Immature natural killer cell (primary cell): ENCODE data around the gene CNR2. TPM values are rescaled to one million over a fixed set of nuclear protein-coding genes. Genes with fewer than 3 reads are reported as not detected.
A peak's percentile ranks its signal among the peaks of the same experiment; 100 is the strongest.
"Not testable (repeated sequence)": the region's sequence is repeated elsewhere in the genome, so short reads cannot be mapped to it uniquely, and the experiment has no call there.

Source experiments
- DNase-seq, 3 donors: peaks; one replicate each; pipeline ENCODE4 v3.0.0; 2022; ENCODE audit warnings: mixed read lengths in 1 of 3
- H3K27ac Mint-ChIP-seq, 6 donors: one replicate each; pipeline ENCODE4 v1.8.0; 2020; ENCODE audit warnings: mixed read lengths in 6 of 6, mild to moderate bottlenecking in 5 of 6, inconsistent platforms in 4 of 6, moderate library complexity in 3 of 6
- H3K27me3 Mint-ChIP-seq, 3 donors: one replicate each; pipeline ENCODE4 v1.8.0; 2020 to 2021; ENCODE audit warnings: low read depth in 3 of 3, mild to moderate bottlenecking in 3 of 3, mixed read lengths in 3 of 3, moderate library complexity in 3 of 3, inconsistent platforms in 1 of 3
- H3K36me3 Mint-ChIP-seq, 3 donors: one replicate each; pipeline ENCODE4 v1.8.0; 2020; ENCODE audit warnings: mixed read lengths in 3 of 3, inconsistent platforms in 2 of 3, mild to moderate bottlenecking in 2 of 3
- H3K4me1 Mint-ChIP-seq, 2 donors: one replicate each; pipeline ENCODE4 v1.8.0; 2020; ENCODE audit warnings: inconsistent platforms in 2 of 2, mild to moderate bottlenecking in 2 of 2, mixed read lengths in 2 of 2, moderate library complexity in 1 of 2
- H3K4me3 Mint-ChIP-seq, 5 donors: one replicate each; pipeline ENCODE4 v1.8.0; 2020; ENCODE audit warnings: mild to moderate bottlenecking in 5 of 5, mixed read lengths in 5 of 5, inconsistent platforms in 3 of 5, moderate library complexity in 3 of 5
- H3K9me3 Mint-ChIP-seq, 6 donors: one replicate each; pipeline ENCODE4 v1.8.0; 2020; ENCODE audit warnings: mild to moderate bottlenecking in 6 of 6, mixed read lengths in 6 of 6, inconsistent platforms in 4 of 6, moderate library complexity in 3 of 6
- polyA plus RNA-seq, 3 donors: library from polyadenylated mRNA; unstranded; fragments of 300-500 nt; fragmentation: Illumina TruSeq; gene quantifications; one replicate each; pipeline ENCODE4 v1.2.3, GENCODE V29; 2021

Gene CNR2
- polyA plus RNA-seq, 3 donors from 2014 or later: 7.4 to 10.7 (median 9.5) TPM

DNA sequence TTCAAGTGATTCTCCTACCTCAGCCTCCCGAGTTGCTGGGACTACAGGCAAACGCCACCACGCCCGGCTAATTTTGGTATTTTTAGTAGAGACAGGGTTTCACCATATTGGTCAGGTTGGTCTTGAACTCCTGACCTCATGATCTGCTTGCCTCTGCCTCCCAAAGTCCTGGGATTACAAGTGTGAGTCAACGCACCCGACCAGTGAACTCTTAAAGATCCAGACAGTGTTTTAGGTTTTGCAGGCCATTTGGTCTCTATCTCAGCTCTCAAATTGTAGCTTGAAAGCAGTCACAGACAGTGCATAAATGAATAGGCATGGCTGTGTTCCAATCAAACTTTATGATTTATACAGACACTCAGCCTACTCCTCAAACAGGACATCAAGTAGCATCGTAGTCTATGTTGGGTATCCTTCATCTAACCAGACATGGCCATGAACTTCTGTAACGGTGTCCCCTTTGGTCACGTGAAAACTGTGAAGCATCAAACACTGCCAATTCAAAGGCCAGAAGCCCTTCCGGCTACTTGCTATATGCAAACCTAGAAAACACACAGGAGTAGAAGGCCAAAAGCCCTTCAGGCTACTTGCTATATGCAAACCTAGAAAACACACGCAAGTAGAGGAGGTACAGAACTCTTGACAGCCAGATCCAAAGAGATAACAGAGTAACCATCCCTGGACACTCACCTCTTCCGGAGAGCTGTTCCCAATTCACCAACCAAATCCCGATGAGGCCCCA lies 48.2 kb downstream of the CNR2 start:
- Mint-ChIP-seq H3K27ac (peak overlapping the region in 1 of 6 donors; percentile 72), H3K27me3 (peaks cover 2 to 4% (median 3%) of the 10 kb centered on the region in 3 donors), H3K4me1 (peaks cover 31 to 36% of the 10 kb centered on the region in 2 donors), H3K4me3 (peak overlapping the region in 1 of 5 donors; percentile 55), H3K9me3 (no peaks in the 10 kb centered on the region), H3K36me3 (peaks cover 4 to 18% (median 8%) of the 10 kb centered on the region in 3 donors)
- no peak for DNase-seq

DNA sequence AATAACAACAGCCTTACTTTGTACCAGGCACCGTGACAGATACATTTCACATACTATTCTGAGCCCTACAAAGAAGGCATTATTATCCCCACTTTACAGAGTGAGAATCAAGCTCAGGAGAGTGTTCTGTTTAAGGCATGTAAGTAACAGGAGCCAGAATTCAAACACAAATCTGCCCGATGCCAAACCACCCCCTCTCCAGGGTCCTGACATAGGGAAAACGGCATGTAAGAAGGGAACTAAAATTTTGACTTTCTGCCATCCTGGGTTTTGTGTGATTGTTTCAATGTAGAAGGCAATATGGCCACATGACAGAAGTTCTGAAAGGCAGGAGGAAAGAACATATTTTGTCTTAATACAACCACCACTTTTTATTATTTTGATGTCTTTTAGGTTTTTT lies 50.5 kb downstream of the CNR2 start:
- H3K9me3 Mint-ChIP-seq: no peaks in the 10 kb centered on the region
- H3K27ac Mint-ChIP-seq: no peak overlapping the region
- no peaks in the 10 kb centered on the region for H3K27me3 Mint-ChIP-seq
- no peak for DNase-seq
- H3K36me3 Mint-ChIP-seq: peaks cover 9 to 29% (median 13%) of the 10 kb centered on the region in 3 donors
- H3K4me3 Mint-ChIP-seq: no peak overlapping the region
- peaks cover 22 to 24% of the 10 kb centered on the region in 2 donors for H3K4me1 Mint-ChIP-seq

DNA sequence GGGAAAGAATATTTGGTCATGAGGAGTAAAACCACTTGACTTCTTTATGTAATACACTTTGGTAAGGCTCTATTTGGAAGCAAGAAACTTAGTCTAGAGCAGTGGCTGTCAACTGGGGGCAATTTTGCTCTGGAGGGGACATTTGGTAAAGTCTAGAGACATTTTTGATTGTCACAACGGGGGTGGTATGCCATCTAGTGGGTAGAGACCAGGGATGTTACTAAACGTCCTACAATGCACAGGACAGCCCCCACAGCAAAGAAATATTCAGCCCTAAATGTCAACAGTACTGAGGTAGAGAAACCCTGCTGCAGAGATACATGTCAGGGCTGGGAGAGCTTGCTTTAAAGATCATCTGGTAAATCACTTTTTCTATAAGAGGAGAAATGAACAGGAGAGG lies 58.6 kb downstream of the CNR2 start:
- H3K9me3 Mint-ChIP-seq: no peaks in the 10 kb centered on the region
- H3K27me3 Mint-ChIP-seq: no peaks in the 10 kb centered on the region
- H3K36me3 Mint-ChIP-seq: peaks cover 12 to 35% (median 15%) of the 10 kb centered on the region in 3 donors
- peak in 1 of 3 donors; percentile 28 for DNase-seq
- H3K4me1 Mint-ChIP-seq: no peaks in the 10 kb centered on the region
- peak overlapping the region in 1 of 5 donors; percentile 70 for H3K4me3 Mint-ChIP-seq
- H3K27ac Mint-ChIP-seq: peak overlapping the region in 3 of 6 donors; percentile 30 to 55 (median 48)

DNA sequence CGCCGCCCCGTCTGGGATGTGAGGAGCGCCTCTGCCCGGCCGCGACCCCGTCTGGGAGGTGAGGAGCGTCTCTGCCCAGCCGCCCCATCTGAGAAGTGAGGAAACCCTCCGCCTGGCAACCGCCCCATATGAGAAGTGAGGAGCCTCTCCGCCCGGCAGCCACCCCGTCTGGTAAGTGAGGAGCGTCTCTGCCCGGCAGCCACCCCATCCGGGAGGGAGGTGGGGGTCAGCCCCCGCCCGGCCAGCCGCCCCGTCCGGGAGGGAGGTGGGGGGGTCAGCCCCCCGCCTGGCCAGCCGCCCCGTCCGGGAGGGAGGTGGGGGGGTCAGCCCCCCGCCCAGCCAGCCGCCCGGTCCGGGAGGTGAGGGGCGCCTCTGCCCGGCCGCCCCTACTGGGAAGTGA lies 60.0 kb downstream of the CNR2 start:
- not testable (repeated sequence) for H3K9me3 Mint-ChIP-seq, H3K4me1 Mint-ChIP-seq, H3K27ac Mint-ChIP-seq, H3K4me3 Mint-ChIP-seq, H3K27me3 Mint-ChIP-seq, DNase-seq
- H3K36me3 Mint-ChIP-seq: peaks cover 15 to 34% (median 22%) of the 10 kb centered on the region in 3 donors

DNA sequence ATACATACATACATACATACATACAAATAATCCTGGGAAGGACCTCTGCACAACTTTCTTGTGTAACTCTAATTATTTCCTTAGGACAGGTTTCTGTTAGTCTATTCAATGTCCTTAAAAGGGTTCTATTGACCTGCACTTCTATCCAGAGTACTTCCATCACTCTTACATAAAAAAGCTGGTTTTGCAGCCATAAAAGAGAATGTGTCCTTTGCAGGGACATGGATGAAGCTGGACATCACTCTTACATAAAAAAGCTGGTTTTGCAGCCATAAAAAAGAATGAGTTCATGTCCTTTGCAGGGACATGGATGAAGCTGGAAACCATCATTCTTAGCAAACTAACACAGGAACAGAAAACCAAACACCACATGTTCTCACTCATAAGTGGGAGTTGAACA lies 61.8 kb downstream of the CNR2 start:
- H3K36me3 Mint-ChIP-seq: peaks cover 23 to 41% (median 32%) of the 10 kb centered on the region in 3 donors
- H3K9me3 Mint-ChIP-seq, H3K4me3 Mint-ChIP-seq, H3K4me1 Mint-ChIP-seq, H3K27me3 Mint-ChIP-seq, DNase-seq: not testable (repeated sequence)
- H3K27ac Mint-ChIP-seq: peak overlapping the region in 2 of 6 donors; percentile 18 to 37

DNA sequence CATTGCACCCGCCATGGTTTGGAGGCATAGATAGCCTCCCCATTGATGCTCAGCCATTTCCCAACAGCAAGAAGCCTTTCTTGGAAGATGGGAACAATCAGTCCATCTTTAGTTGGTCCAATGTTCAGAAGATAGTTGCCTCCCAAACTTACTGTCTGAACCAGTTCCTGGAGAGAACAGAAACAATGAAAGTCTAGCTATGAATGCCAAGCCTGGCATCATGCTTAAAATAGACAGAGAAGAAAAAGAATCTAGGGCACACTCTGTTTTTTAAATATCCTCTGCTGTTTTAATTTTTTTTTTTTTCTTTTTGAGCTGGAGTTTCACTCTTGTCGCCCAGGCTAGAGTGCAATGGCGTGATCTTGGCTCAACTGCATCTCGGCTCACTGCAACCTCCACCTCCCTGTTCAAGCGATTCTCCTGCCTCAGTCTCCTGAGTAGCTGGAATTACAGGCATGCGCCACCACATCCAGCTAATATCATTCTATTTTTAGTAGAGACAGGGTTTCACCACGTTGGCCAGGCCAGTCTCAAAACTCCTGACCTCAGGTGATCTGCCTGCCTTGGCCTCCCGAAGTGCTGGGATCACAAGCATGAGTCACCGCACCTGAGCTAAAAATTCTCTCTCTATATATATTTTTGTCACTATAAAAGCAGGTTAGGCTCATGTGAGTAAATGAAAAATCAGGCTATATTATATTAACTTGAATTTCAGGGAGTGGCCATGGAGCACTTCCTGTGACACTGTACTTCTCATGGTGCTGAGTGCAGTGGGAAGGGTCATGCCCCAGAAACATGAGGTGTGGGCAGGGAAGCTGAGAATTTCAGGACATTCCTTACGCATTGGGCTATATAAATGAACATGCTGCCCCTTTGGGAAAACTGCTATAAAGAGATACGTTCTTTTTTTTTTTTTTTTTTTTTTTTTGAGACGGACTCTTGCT lies 64.2 kb downstream of the CNR2 start:
- H3K9me3 Mint-ChIP-seq: no peaks in the 10 kb centered on the region
- H3K4me1 Mint-ChIP-seq: no peaks in the 10 kb centered on the region
- no peak overlapping the region for H3K4me3 Mint-ChIP-seq
- H3K27ac Mint-ChIP-seq: no peak overlapping the region
- peaks cover 24 to 35% (median 34%) of the 10 kb centered on the region in 3 donors for H3K36me3 Mint-ChIP-seq
- no peak for DNase-seq
- H3K27me3 Mint-ChIP-seq: peaks cover 0 to 2% (median 0%) of the 10 kb centered on the region in 3 donors

DNA sequence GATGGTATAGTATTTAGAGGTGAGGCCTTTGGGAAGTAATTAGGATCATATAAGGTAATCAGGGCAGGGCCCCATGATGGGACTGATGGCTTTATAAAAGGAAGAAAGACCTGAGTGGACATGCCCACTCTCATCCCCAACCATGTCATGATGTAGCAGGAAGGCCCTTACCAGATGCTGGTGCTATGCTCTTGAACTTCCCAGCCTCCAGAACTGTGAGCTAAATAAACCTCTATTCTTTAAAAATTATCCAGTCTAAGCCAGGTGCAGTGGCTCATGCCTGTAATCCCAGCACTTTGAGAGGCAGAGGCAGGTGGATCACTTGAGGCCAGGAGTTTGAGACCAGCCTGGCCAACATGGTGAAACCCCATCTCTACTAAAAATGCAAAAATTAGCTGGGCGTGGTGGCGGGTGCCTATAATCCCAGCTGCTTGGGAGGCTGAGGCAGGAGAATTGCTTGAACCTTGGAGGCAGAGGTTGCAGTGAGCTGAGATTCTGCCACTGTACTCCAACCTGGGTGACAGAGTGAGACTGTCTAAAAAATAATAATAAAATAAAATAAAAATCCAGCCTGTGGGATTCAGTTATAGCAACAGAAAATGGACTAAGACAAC lies 65.6 kb downstream of the CNR2 start:
- H3K36me3 Mint-ChIP-seq: peaks cover 24 to 37% (median 34%) of the 10 kb centered on the region in 3 donors
- H3K4me3 Mint-ChIP-seq, H3K27me3 Mint-ChIP-seq, H3K27ac Mint-ChIP-seq, H3K9me3 Mint-ChIP-seq, H3K4me1 Mint-ChIP-seq, DNase-seq: not testable (repeated sequence)

DNA sequence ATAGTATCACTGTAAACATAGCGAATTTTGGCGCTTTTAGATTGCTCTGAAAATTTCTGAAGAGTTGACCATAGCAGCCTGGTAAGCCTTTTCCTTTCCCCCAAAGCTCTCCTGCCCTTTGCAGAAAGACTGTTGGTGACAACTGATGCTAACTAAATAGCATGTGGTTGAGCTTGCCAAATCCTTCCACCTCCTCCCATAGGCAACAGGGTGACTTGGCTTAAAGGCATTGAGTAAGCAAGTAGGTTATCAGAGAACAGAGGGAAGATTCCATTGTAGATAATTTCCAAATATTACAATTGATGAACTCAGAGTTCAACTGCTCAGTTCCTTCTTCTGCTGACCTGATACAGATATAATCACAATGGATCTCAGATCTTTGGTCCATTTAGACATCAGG lies 68.0 kb downstream of the CNR2 start:
- DNase-seq: no peak
- peaks cover 24 to 33% (median 30%) of the 10 kb centered on the region in 3 donors for H3K36me3 Mint-ChIP-seq
- no peaks in the 10 kb centered on the region for H3K9me3 Mint-ChIP-seq
- no peaks in the 10 kb centered on the region for H3K4me1 Mint-ChIP-seq
- H3K27ac Mint-ChIP-seq: no peak overlapping the region
- peaks cover 0 to 2% (median 0%) of the 10 kb centered on the region in 3 donors for H3K27me3 Mint-ChIP-seq
- no peak overlapping the region for H3K4me3 Mint-ChIP-seq

DNA sequence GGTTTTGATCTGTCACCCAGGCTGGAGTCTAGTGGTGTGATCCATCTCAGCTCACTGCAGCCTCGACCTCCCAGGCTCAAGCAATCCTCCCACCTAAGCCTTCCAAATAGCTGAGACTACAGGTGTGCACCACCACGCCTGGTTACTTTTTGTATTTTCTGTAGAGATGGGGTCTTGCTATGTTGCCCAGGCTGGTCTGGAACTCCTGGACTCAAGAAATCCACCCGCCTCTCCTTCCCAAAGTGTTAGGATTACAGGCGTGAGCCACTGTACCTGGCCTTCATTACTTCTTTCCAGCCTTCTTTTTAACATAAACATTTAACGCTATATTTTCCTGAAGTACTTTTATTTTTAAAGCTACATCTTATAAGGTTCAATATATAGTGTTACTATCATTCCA lies 69.5 kb downstream of the CNR2 start:
- Mint-ChIP-seq H3K4me1 (peaks cover under 1 to 1% of the 10 kb centered on the region in 2 donors), H3K9me3 (no peaks in the 10 kb centered on the region), H3K4me3 (no peak overlapping the region), H3K36me3 (peaks cover 24 to 31% (median 26%) of the 10 kb centered on the region in 3 donors), H3K27ac (no peak overlapping the region), H3K27me3 (peaks cover 0 to 2% (median 0%) of the 10 kb centered on the region in 3 donors)
- no peak for DNase-seq

DNA sequence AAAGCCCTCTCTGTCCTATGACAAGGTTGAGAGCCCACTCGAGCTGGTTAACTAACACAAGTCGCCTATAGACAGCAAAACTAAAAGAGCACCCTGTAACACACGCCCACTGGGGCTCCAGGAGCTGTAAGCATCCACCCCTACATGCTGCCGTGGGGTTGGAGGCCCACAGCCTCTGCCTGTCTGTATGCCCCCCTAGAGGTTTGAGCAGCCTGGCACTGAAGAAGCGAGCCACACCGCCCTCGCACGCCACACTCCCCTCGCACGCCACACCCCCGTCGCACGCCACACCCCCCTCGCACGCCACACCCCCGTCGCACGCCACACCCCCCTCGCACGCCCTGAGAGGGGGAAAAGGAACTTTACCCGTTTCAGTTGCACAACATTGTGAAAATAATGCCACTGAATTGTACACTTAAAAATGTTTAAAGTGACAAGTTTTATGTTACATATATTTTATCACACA lies 74.7 kb downstream of the CNR2 start:
- Mint-ChIP-seq H3K9me3 (no peaks in the 10 kb centered on the region), H3K36me3 (no peaks in the 10 kb centered on the region), H3K27ac (peak overlapping the region in 2 of 6 donors; percentile 37 to 66), H3K4me1 (peaks cover 11 to 14% of the 10 kb centered on the region in 2 donors), H3K27me3 (peaks cover 0 to 3% (median 0%) of the 10 kb centered on the region in 3 donors), H3K4me3 (peak overlapping the region; percentile 71 to 82 (median 79))
- peak; percentile 65 to 77 (median 65) for DNase-seq

DNA sequence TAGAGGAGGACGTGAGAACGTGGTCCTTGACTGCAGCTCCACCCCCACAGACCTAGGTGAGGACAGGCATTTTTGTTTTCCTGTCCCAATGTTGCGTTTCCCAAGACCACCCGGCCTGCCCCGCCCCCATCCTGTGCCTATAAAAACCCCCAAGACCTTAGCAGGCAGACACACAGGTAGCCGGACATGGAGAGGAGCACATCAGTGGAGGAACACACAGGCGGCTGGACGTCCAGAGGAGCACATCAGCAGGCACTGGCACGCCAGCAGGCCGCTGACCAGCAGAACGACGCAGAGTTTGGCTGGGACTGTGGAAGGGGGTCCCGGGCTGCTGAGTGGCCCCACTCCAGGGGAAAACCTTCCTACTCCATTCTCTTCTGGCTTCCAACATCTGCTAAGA lies 75.3 kb downstream of the CNR2 start:
- Mint-ChIP-seq H3K4me3 (peak overlapping the region; percentile 71 to 82 (median 79)), H3K27ac (peak overlapping the region in 1 of 6 donors; percentile 66)
- DNase-seq: no peak

DNA sequence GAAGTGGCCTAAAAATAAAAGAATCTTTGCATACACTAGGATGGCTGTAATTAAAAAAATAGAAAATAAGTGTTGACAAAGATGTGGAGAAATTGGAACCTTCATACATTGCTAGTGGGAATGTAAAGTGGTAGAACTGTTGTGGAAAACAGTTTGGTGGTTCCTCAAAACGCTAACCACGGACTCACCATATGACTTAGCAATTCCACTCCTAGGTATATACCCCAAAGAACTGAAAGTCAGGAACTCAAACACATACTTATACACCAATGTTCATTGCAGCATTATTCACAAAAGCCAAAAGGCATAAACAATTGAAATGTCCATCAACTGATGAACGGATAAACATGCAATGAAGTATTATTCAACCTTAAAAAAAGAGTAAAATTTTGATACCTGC lies 77.1 kb downstream of the CNR2 start:
- H3K36me3 Mint-ChIP-seq: no peaks in the 10 kb centered on the region
- H3K27me3 Mint-ChIP-seq: peaks cover 0 to 3% (median 0%) of the 10 kb centered on the region in 3 donors
- no peaks in the 10 kb centered on the region for H3K9me3 Mint-ChIP-seq
- no peak for DNase-seq
- no peak overlapping the region for H3K27ac Mint-ChIP-seq
- H3K4me3 Mint-ChIP-seq: no peak overlapping the region
- H3K4me1 Mint-ChIP-seq: peaks cover 11 to 14% of the 10 kb centered on the region in 2 donors

More for the DNA sequence above, 75.3 kb downstream of the CNR2 start:
- no peaks in the 10 kb centered on the region for H3K9me3 Mint-ChIP-seq
- peaks cover 11 to 14% of the 10 kb centered on the region in 2 donors for H3K4me1 Mint-ChIP-seq
- H3K36me3 Mint-ChIP-seq: no peaks in the 10 kb centered on the region
- peaks cover 0 to 3% (median 0%) of the 10 kb centered on the region in 3 donors for H3K27me3 Mint-ChIP-seq

DNA sequence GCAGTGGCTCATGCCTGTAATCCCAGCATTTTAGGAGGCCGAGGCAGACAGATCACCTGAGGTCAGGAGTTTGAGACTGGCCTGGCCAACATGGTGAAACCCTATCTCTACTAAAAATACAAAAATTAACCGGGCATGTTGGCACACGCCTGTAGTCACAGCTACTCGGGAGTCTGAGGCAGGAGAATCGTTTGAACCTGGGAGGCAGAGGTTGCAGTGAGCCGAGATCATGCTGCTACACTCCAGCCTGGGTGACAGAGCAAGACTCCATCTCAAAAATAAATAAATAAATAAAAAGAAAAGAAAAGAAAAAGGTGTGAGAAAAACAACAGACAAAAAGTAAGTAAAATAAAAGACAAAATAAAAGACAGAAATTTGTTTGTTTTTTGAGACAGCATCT lies 79.0 kb downstream of the CNR2 start:
- H3K36me3 Mint-ChIP-seq, H3K27me3 Mint-ChIP-seq, DNase-seq, H3K9me3 Mint-ChIP-seq, H3K4me3 Mint-ChIP-seq, H3K27ac Mint-ChIP-seq: not testable (repeated sequence)
- peaks cover 11 to 14% of the 10 kb centered on the region in 2 donors for H3K4me1 Mint-ChIP-seq
